GM21529 (cell line): Measurements from ENCODE around the gene SLC38A5.

Experiments
- ATAC-seq: cut with Tn5 transposase; IDR thresholded peaks from one replicate; pipeline ENCODE4 v1.9.1; 2021; ENCODE audit not compliant: unreplicated experiment

The SLC38A5 gene

GRCh38 chrX:48492293-48492910, 22.3 kb upstream of the SLC38A5 start:
- ATAC-seq: no peak

GRCh38 chrX:48491809-48492208, 21.7 kb upstream of the SLC38A5 start:
- ATAC-seq: no peak

- no peak for ATAC-seq
Observed at GRCh38 chrX:48490661-48491060, 20.6 kb upstream of the SLC38A5 start.

- ATAC-seq: no peak
Observed at GRCh38 chrX:48489892-48490291, 19.8 kb upstream of the SLC38A5 start.

- no peak for ATAC-seq
Observed at GRCh38 chrX:48489296-48489695, 19.2 kb upstream of the SLC38A5 start.

- no peak for ATAC-seq
Observed at GRCh38 chrX:48488034-48488433, 18.0 kb upstream of the SLC38A5 start.

- ATAC-seq: no peak
Observed at GRCh38 chrX:48487362-48487798, 17.3 kb upstream of the SLC38A5 start.

GRCh38 chrX:48482526-48482925, 12.5 kb upstream of the SLC38A5 start:
- no peak for ATAC-seq

- no peak for ATAC-seq
Observed at GRCh38 chrX:48480583-48480982, 10.5 kb upstream of the SLC38A5 start.

- ATAC-seq: no peak
Observed at GRCh38 chrX:48480142-48480541, 10.1 kb upstream of the SLC38A5 start.

GRCh38 chrX:48478806-48479205, 8.7 kb upstream of the SLC38A5 start:
- no peak for ATAC-seq

- ATAC-seq: no peak
Observed at GRCh38 chrX:48477960-48478755, 8.1 kb upstream of the SLC38A5 start.

GRCh38 chrX:48476919-48477318, 6.9 kb upstream of the SLC38A5 start:
- ATAC-seq: no peak

- peak; percentile 86 for ATAC-seq
Observed at GRCh38 chrX:48475774-48476577, 5.9 kb upstream of the SLC38A5 start, which contains the start of gene FTSJ1. TSS of gene FTSJ1 (plus strand) at chrX:48476199. CDS start at chrX:48478048, 1,849 bp downstream.

- ATAC-seq: no peak
Observed at GRCh38 chrX:48475296-48475695, 5.2 kb upstream of the SLC38A5 start.

GRCh38 chrX:48474581-48474980, 4.5 kb upstream of the SLC38A5 start:
- no peak for ATAC-seq

GRCh38 chrX:48474127-48474526, 4.1 kb upstream of the SLC38A5 start:
- ATAC-seq: no peak

GRCh38 chrX:48473704-48473990, 3.6 kb upstream of the SLC38A5 start:
- no peak for ATAC-seq

- ATAC-seq: no peak
Observed at GRCh38 chrX:48472851-48473703, 3.0 kb upstream of the SLC38A5 start.

- ATAC-seq: no peak
Observed at GRCh38 chrX:48472225-48472624, 2.2 kb upstream of the SLC38A5 start.

- no peak for ATAC-seq
Observed at GRCh38 chrX:48471504-48471903, 1.4 kb upstream of the SLC38A5 start.
